ENCODE results near the gene SYT5.

SYT5 gene

GRCh38 chr19:55166530-55167268, 13.4 kb downstream of the SYT5 start, which contains the start of gene DNAAF3:
TSS of gene DNAAF3 (minus strand) at chr19:55166613. CDS start at chr19:55166413, 200 bp downstream.
- no peak for TF ChIP-seq CTCF (IDR thresholded peaks at IDR 0.05; ENCODE audit: low read depth, low read length, missing control alignments)
- DNase-seq (ENCODE audit: extremely low read depth, low read depth) = peak; percentile 97
- peak within 1 kb of the TSS; percentile 43 for H3K4me3 ChIP-seq (replicated peaks; ENCODE audit: low read depth, low read length)

- peak overlapping the region; percentile 43 for H3K4me3 ChIP-seq (replicated peaks; ENCODE audit: low read depth, low read length)
- peak; percentile 74 for TF ChIP-seq CTCF (IDR thresholded peaks at IDR 0.05; ENCODE audit: low read depth, low read length, missing control alignments)
- DNase-seq (ENCODE audit: extremely low read depth, low read depth) = no peak
Observed at GRCh38 chr19:55165952-55166529, 14.0 kb downstream of the SYT5 start.

GRCh38 chr19:55161571-55162322, 18.3 kb downstream of the SYT5 start:
- TF ChIP-seq CTCF (IDR thresholded peaks at IDR 0.05; ENCODE audit: low read depth, low read length, missing control alignments) = no peak
- H3K4me3 ChIP-seq (replicated peaks; ENCODE audit: low read depth, low read length) = no peak overlapping the region
- DNase-seq (ENCODE audit: extremely low read depth, low read depth) = no peak

- H3K4me3 ChIP-seq (replicated peaks; ENCODE audit: low read depth, low read length) = no peak overlapping the region
- TF ChIP-seq CTCF (IDR thresholded peaks at IDR 0.05; ENCODE audit: low read depth, low read length, missing control alignments) = no peak
- no peak for DNase-seq (ENCODE audit: extremely low read depth, low read depth)
Observed at GRCh38 chr19:55160986-55161365, 19.1 kb downstream of the SYT5 start.

GRCh38 chr19:55160128-55160985, 19.7 kb downstream of the SYT5 start:
- H3K4me3 ChIP-seq (replicated peaks; ENCODE audit: low read depth, low read length) = no peak overlapping the region
- no peak for DNase-seq (ENCODE audit: extremely low read depth, low read depth)
- peak; percentile 98 for TF ChIP-seq CTCF (IDR thresholded peaks at IDR 0.05; ENCODE audit: low read depth, low read length, missing control alignments)
